AG10803 (cell line): ENCODE measurements around the gene ANKS1B.

Source experiments
- DNase-seq: peaks from one replicate; pipeline ENCODE4 v3.0.0; 2010; ENCODE audit warnings: low read depth
- H3K4me3 ChIP-seq: 2 replicates; pipeline ENCODE4 v1.5.1; 2011; ENCODE audit warnings: mild to moderate bottlenecking, low read length, control low read depth
- TF ChIP-seq, protein P1 (sequence below): conservative IDR thresholded peaks from 2 replicates; pipeline ENCODE4 v1.5.1; 2011; ENCODE audit warnings: mild to moderate bottlenecking, low read length, control low read depth, inconsistent platforms

The ANKS1B gene

GRCh38 chr12:99142651-99143050 is 842.1 kb downstream of the ANKS1B start:
- TF ChIP-seq, protein P1, sequence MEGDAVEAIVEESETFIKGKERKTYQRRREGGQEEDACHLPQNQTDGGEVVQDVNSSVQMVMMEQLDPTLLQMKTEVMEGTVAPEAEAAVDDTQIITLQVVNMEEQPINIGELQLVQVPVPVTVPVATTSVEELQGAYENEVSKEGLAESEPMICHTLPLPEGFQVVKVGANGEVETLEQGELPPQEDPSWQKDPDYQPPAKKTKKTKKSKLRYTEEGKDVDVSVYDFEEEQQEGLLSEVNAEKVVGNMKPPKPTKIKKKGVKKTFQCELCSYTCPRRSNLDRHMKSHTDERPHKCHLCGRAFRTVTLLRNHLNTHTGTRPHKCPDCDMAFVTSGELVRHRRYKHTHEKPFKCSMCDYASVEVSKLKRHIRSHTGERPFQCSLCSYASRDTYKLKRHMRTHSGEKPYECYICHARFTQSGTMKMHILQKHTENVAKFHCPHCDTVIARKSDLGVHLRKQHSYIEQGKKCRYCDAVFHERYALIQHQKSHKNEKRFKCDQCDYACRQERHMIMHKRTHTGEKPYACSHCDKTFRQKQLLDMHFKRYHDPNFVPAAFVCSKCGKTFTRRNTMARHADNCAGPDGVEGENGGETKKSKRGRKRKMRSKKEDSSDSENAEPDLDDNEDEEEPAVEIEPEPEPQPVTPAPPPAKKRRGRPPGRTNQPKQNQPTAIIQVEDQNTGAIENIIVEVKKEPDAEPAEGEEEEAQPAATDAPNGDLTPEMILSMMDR, result no peak
- DNase-seq, result no peak
- no peak overlapping the region for H3K4me3 ChIP-seq

- H3K4me3 ChIP-seq, result no peak overlapping the region
- no peak for DNase-seq
- TF ChIP-seq, protein P1, result no peak
These were observed 844.6 kb downstream of the ANKS1B start for GRCh38 chr12:99140017-99140720.

DNA sequence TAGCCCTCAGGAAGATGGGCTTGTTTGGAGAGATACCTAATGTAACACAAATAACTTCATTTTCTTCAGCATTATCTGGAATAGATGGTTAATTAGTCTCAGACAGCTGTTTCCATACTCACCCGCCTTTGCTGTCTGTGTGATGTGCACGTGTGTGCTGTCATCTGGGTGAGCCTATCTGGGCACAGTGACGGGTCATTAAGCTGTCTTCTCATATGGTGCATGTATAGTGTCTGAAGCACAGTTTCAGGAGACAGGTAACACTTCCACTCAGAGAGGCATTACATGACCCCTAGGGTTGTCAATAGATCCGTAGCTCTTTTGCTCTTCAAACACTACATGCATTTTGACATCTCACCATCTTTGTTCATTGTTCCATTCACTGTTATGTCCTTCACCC is 846.3 kb downstream of the ANKS1B start:
- no peak for DNase-seq
- TF ChIP-seq, protein P1, result no peak
- H3K4me3 ChIP-seq, result no peak overlapping the region

DNA sequence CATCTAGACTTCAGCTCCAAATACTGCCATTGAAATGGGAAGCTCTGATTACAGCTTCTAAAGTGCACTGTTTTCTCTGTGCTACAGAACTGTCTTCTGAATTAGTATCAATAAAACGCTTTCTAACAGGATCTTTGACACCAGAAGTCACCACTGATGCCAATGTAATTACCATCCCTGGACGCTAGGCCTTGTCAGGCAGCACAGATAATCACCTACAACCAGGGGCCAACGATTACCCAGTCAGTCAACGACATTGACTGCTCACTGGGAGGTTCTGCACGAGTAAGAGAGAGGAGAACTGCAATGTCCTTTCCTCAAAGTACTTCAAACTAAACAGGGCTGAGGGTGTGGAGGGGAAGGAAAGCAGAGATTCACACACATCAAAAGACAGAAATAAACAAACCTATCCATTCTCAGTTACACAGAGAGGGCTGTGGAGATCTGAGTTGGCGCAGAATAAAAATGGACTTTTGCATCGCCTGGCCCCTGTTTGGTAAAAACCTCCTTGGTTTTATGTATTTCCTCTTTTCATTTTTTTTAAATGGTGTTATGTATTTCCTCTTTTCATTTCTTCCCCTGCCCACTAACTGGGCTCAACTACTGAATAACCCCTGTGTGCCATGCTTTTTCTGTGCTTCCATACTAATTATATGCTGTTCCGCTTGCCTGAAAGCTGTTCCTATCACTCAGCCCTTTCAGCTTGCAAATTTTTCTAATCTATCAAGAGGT is 847.4 kb downstream of the ANKS1B start:
- no peak for DNase-seq
- no peak overlapping the region for H3K4me3 ChIP-seq
- TF ChIP-seq, protein P1, result no peak

- TF ChIP-seq, protein P1, result no peak
- H3K4me3 ChIP-seq, result no peak overlapping the region
- DNase-seq, result no peak
These were observed 848.2 kb downstream of the ANKS1B start for GRCh38 chr12:99136516-99136915.

DNA sequence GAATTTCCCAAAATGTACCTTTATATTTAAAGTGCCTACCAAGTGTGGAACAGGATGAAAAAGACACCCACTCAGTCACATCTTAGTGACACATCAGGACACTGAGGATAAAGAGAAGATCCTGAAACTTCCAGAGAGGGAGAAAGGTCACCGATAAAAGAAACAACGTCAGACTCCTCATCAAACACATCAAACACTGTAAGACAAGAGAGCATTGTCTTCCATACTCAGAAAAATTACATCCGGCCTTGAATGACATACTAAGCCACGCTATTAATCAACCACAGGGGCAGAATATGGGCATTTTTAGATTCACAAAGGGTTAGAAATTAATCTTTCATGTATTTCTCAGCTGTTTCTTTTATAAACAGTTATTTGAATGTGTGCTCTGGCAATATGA is 849.4 kb downstream of the ANKS1B start:
- TF ChIP-seq, protein P1, result no peak
- DNase-seq, result no peak
- H3K4me3 ChIP-seq, result no peak overlapping the region

DNA sequence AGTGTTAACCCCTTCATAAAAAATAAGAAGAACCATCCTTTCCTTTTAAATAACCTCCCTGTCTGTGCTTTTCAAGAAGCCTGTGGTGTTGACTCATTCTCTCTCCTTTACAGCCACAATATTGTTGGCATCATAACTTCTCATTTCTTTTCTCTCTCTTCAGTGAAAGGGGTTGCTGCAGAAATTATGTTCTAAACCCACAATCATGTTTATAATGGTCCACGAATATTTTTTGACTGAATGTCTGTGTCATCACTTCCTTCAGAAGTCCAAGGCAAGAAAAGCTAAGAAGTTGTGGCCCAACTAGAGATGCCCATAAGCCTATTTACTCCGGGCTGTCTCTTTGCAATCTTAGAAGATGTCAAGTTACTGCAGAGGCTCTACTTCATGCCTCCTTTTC is 851.3 kb downstream of the ANKS1B start:
- no peak for DNase-seq
- TF ChIP-seq, protein P1, result no peak
- no peak overlapping the region for H3K4me3 ChIP-seq
